Esophagus squamous epithelium (tissue), 4 donors: ENCODE measurements around the gene FAM90A1. TPM values are rescaled to one million over a fixed set of nuclear protein-coding genes. Genes with fewer than 3 reads are reported as not detected.

Experiments used
- total RNA-seq, 4 donors: library from RNA; depleted of rRNA; stranded (reverse); fragments of >200 nt; gene quantifications; one replicate each; pipeline ENCODE4 v1.1.0, GENCODE V29; 2016

Gene FAM90A1
- total RNA-seq, 4 donors from 2014 or later = 0.18 to 0.64 TPM; not detected in 2

Other genes starting within 250 kb of the FAM90A1 start
- 10 to 100 TPM in 1 of 4 donors, 1 to 10 TPM in 3; 5.9 to 11.8 (median 7.7) TPM for gene FOXJ2, start 194.9 kb downstream of the FAM90A1 start, total RNA-seq
- gene C3AR1, start 161.3 kb downstream of the FAM90A1 start, total RNA-seq = 1 to 10 TPM in 3 of 4 donors, under 1 TPM in 1; 0.15 to 9.5 (median 4.7) TPM
- gene NECAP1, start 145.3 kb downstream of the FAM90A1 start, total RNA-seq = 10 to 100 TPM; 18.8 to 27.3 (median 23.5) TPM
- 1 to 10 TPM in 3 of 4 donors, under 1 TPM in 1; 0.61 to 2.1 (median 1.6) TPM for gene CLEC4A, start 104.0 kb downstream of the FAM90A1 start, total RNA-seq
- gene ZNF705A, start 70.6 kb downstream of the FAM90A1 start, total RNA-seq = not detected
- not detected for gene CLEC6A, start 228.3 kb upstream of the FAM90A1 start, total RNA-seq